ENCODE measurements around the gene NCAM2. TPM values are rescaled to one million over a fixed set of nuclear protein-coding genes. Genes with fewer than 3 reads are reported as not detected.

NCAM2 gene
- total RNA-seq, 4 donors from 2014 or later: 4.2 to 7.5 (median 4.9) TPM

- Histone ChIP-seq H3K4me3 (peak overlapping the region; percentile 56 to 75 (median 60)), H3K4me1 (peaks cover 12 to 28% (median 23%) of the 10 kb centered on the region in 4 donors), H3K27me3 (peaks cover 0 to 15% (median 3%) of the 10 kb centered on the region in 4 donors), H3K27ac (replicated peaks in 1 of 4) (peak overlapping the region in 2 of 4 donors; percentile 36 to 61), H3K36me3 (no peaks in the 10 kb centered on the region), H3K9me3 (no peaks in the 10 kb centered on the region)
- no peak for DNase-seq (ENCODE audit: extremely low spot score)
- intact Hi-C loops (cut with DNase I): loop anchor here (5.0 kb wide), 1 partner anchor 1794 kb away; no protein-coding TSS in a partner anchor
- WGBS: 0% methylated on average over 11 of the region's 14 CpGs
- TF ChIP-seq POLR2AphosphoS5 (IDR thresholded peaks at IDR 0.05) (no peak), EP300 (IDR thresholded peaks at IDR 0.05) (no peak), POLR2A (IDR thresholded peaks at IDR 0.05; ENCODE audit: low read depth) (no peak), CTCF (IDR thresholded peaks at IDR 0.05) (no peak)
Measured at GRCh38 chr21:20998456-20998789, 214 bp downstream of the NCAM2 start.

- intact Hi-C loops (cut with DNase I): loop anchor here (5.0 kb wide), 1 partner anchor 1793 kb away; no protein-coding TSS in a partner anchor
- no peak for DNase-seq (ENCODE audit: extremely low spot score)
- Histone ChIP-seq H3K9me3 (no peaks in the 10 kb centered on the region), H3K4me1 (peaks cover 12 to 28% (median 23%) of the 10 kb centered on the region in 4 donors), H3K27ac (replicated peaks in 1 of 4) (peak overlapping the region in 1 of 4 donors; percentile 61), H3K4me3 (peak overlapping the region; percentile 56 to 75 (median 60)), H3K27me3 (peaks cover 0 to 15% (median 3%) of the 10 kb centered on the region in 4 donors), H3K36me3 (no peaks in the 10 kb centered on the region)
- WGBS: 11% methylated on average over 5 of the region's 5 CpGs
- TF ChIP-seq POLR2A (IDR thresholded peaks at IDR 0.05; ENCODE audit: low read depth) (no peak), POLR2AphosphoS5 (IDR thresholded peaks at IDR 0.05) (no peak), EP300 (IDR thresholded peaks at IDR 0.05) (no peak), CTCF (IDR thresholded peaks at IDR 0.05) (no peak)
Measured at GRCh38 chr21:20998886-20999285, 677 bp downstream of the NCAM2 start.

DNA sequence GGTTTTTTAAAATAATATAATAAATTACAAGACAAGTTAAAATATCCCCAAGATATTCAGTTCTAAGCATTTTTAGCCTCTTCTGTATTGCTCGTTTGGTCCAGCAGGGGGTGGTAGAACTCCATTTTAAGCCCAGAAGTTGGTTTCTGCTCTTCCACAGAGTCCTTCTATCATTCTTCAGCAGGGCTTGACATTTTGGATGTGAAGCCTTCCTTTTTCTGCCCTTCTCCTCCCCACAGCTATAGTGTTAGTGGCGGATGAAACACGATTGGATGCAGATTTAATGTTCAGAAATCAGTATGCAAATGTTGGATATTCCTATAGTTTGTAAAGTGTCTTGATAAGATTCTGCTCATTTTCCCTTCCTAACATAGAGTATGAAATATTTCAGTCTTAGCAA, 1.4 kb downstream of the NCAM2 start:
- Histone ChIP-seq H3K9me3 (no peaks in the 10 kb centered on the region), H3K36me3 (no peaks in the 10 kb centered on the region), H3K27me3 (peaks cover 0 to 15% (median 3%) of the 10 kb centered on the region in 4 donors), H3K27ac (replicated peaks in 1 of 4) (no peak overlapping the region), H3K4me3 (peak overlapping the region in 2 of 4 donors; percentile 6 to 58), H3K4me1 (peaks cover 12 to 28% (median 23%) of the 10 kb centered on the region in 4 donors)
- intact Hi-C loops (cut with DNase I): loop anchor here (5.0 kb wide), 2 partner anchors 923 to 1793 kb away; no protein-coding TSS in a partner anchor
- TF ChIP-seq POLR2A (IDR thresholded peaks at IDR 0.05; ENCODE audit: low read depth) (no peak), CTCF (IDR thresholded peaks at IDR 0.05) (peak; percentile 57 to 78 (median 59))
- WGBS: 20% methylated on average over 3 of the region's 3 CpGs
- no peak for DNase-seq (ENCODE audit: extremely low spot score)

DNA sequence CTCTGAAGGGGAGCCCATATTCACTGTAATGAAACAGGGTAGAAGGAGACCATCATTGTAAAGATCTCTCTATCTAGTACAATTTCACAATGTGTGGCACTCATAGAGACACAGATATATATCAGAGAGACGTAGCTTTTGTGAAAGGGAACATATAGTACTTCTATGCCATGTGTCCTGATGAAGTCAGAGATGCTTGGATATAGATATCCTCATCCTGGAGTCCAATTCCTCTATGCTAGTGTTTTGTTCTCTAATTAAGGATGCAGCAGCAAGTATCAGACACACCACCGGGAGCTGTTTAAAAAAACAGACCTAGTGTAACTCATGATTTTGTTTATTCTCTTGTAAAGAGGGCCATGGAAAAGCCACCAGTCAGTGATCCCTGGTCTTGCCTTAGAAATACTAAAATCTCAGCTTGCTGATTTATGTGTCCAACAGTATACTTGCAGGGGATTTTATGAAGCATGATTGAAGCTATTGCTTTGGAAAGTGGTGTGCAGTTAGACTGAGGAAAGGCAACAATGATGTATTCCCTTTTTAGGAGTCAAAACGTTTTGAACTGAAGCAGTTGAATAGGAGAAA, 2.5 kb downstream of the NCAM2 start:
- H3K36me3 ChIP-seq: no peaks in the 10 kb centered on the region
- DNase-seq (ENCODE audit: extremely low spot score): no peak
- 55% methylated on average over 3 of the region's 3 CpGs for WGBS
- no peaks in the 10 kb centered on the region for H3K9me3 ChIP-seq
- H3K4me1 ChIP-seq: peaks cover 12 to 28% (median 23%) of the 10 kb centered on the region in 4 donors
- intact Hi-C loops (cut with DNase I): loop anchor here (5.0 kb wide), 1 partner anchor 922 kb away; no protein-coding TSS in a partner anchor
- H3K27ac ChIP-seq (replicated peaks in 1 of 4): no peak overlapping the region
- TF ChIP-seq POLR2AphosphoS5 (IDR thresholded peaks at IDR 0.05) (no peak), CTCF (IDR thresholded peaks at IDR 0.05) (no peak), EP300 (IDR thresholded peaks at IDR 0.05) (no peak)
- H3K27me3 ChIP-seq: peaks cover 0 to 15% (median 3%) of the 10 kb centered on the region in 4 donors
- H3K4me3 ChIP-seq: no peak overlapping the region

Data from esophagus muscularis mucosa (tissue), 4 donors.